Hepatocyte (in vitro differentiated cells): Measurements from ENCODE around the gene TCF12. TPM values are rescaled to one million over a fixed set of nuclear protein-coding genes. Genes with fewer than 3 reads are reported as not detected.

ENCODE experiments used
- DNase-seq: peaks from one replicate; pipeline ENCODE4 v3.0.0-alpha.2; 2016; ENCODE audit warnings: low spot score
- H2AFZ ChIP-seq: fragments of 200-600 bp; sonication (generic); 2 replicates; pipeline ENCODE4 v1.6.0; 2016; ENCODE audit warnings: antibody characterized with exemption, mild to moderate bottlenecking
- H3K27ac ChIP-seq: fragments of 200-600 bp; sonication (generic); 2 replicates; pipeline ENCODE4 v1.5.1; 2016; ENCODE audit warnings: mild to moderate bottlenecking
- H3K27me3 ChIP-seq: fragments of 200-600 bp; sonication (generic); 2 replicates; pipeline ENCODE4 v1.6.1; 2016
- H3K36me3 ChIP-seq: fragments of 200-600 bp; sonication (generic); replicated peaks from 2 replicates; pipeline ENCODE4 v1.5.1; 2016; ENCODE audit warnings: low read depth; ENCODE audit not compliant: insufficient read depth
- H3K4me1 ChIP-seq: fragments of 200-600 bp; sonication (generic); 2 replicates; pipeline ENCODE4 v1.5.1; 2016; ENCODE audit warnings: mild to moderate bottlenecking, moderate library complexity; ENCODE audit not compliant: insufficient read depth
- H3K4me2 ChIP-seq: fragments of 200-600 bp; sonication (generic); 2 replicates; pipeline ENCODE4 v1.6.0; 2016
- H3K4me3 ChIP-seq: fragments of 200-600 bp; sonication (generic); 2 replicates; pipeline ENCODE4 v1.5.1; 2016; ENCODE audit warnings: mild to moderate bottlenecking
- H3K79me2 ChIP-seq: fragments of 200-600 bp; sonication (generic); 2 replicates; pipeline ENCODE4 v1.6.0; 2017; ENCODE audit warnings: mild to moderate bottlenecking
- H3K9me2 ChIP-seq: fragments of 200-600 bp; sonication (generic); replicated peaks from 2 replicates; pipeline ENCODE4 v1.6.0; 2017; ENCODE audit warnings: mild to moderate bottlenecking; ENCODE audit not compliant: insufficient read depth
- H3K9me3 ChIP-seq: fragments of 200-600 bp; sonication (generic); 2 replicates; pipeline ENCODE4 v1.5.1; 2016; ENCODE audit warnings: low read depth, mild to moderate bottlenecking
- H4K20me1 ChIP-seq: fragments of 200-600 bp; sonication (generic); 2 replicates; pipeline ENCODE4 v1.6.0; 2016; ENCODE audit warnings: mild to moderate bottlenecking; ENCODE audit not compliant: insufficient read depth, poor library complexity, severe bottlenecking
- CTCF ChIP-seq: fragments of 200-600 bp; sonication (generic); IDR thresholded peaks from 2 replicates; pipeline ENCODE4 v1.5.1; 2016; ENCODE audit warnings: antibody characterized with exemption, mild to moderate bottlenecking; ENCODE audit not compliant: poor library complexity
- EZH2 ChIP-seq: fragments of 200-600 bp; sonication (generic); IDR thresholded peaks from 2 replicates; pipeline ENCODE4 v1.6.1; 2016; ENCODE audit warnings: antibody characterized with exemption, mild to moderate bottlenecking, borderline replicate concordance
- EZH2phosphoT487 ChIP-seq: fragments of 200-600 bp; sonication (generic); IDR thresholded peaks from one replicate; pipeline ENCODE4 v1.6.1; 2018; ENCODE audit warnings: antibody characterized with exemption, mild to moderate bottlenecking, low read depth, moderate library complexity; ENCODE audit not compliant: unreplicated experiment, severe bottlenecking
- WGBS: methylation state at CpG from one replicate; pipeline ENCODE4 v1.1.6; 2016; ENCODE audit warnings: low lambda C conversion rate; ENCODE audit errors: missing lambda C conversion rate; 5-methylcytosine and 5-hydroxymethylcytosine counted together
- polyA plus RNA-seq: library from polyadenylated mRNA; unstranded; fragments of >200 nt; fragmentation: Nextera tagmentation; extraction: Ambion mirVana; gene quantifications from 2 replicates; pipeline ENCODE4 v1.2.1, GENCODE V29; 2016
- total RNA-seq: library from RNA; depleted of rRNA; stranded (reverse); fragments of >200 nt; gene quantifications from 2 replicates; pipeline ENCODE4 v1.2.3, GENCODE V29; 2014

Gene TCF12
- total and polyA plus RNA-seq, 2 experiments from 2014 or later: 42.0 to 93.2 TPM

GRCh38 chr15:57310876-57311275 is 392.4 kb downstream of the TCF12 start:
- peaks cover 44% of the 10 kb centered on the region for H3K4me1 ChIP-seq

DNA sequence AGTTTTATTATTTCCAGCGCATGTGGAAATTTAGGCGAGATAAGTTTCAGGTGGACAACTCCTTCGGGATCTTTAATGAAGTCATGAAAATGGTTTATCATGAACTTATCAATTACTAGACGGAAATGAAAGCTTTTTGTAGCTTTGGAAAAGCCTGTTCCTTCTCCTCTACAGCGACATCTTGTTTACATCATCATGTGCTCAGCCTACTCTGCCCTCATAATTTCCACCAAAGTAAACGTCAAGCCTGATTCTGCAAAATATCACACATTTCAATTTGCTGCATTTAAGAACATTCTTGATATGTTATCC is 393.5 kb downstream of the TCF12 start:
- Histone ChIP-seq H3K79me2 (no peaks in the 10 kb centered on the region), H3K9me3 (no peaks in the 10 kb centered on the region), H3K4me3 (no peak overlapping the region), H3K4me1 (peaks cover 37% of the 10 kb centered on the region), H2AFZ (no peak overlapping the region), H3K36me3 (no peaks in the 10 kb centered on the region), H3K27me3 (no peaks in the 10 kb centered on the region), H3K27ac (peak overlapping the region; percentile 94), H4K20me1 (no peaks in the 10 kb centered on the region), H3K9me2 (no peaks in the 10 kb centered on the region), H3K4me2 (peak overlapping the region; percentile 2)
- no peak for DNase-seq
- WGBS: 49% methylated on average over 6 of the region's 6 CpGs
- TF ChIP-seq CTCF: no peak
- no peak for TF ChIP-seq EZH2phosphoT487
- no peak for TF ChIP-seq EZH2

More at GRCh38 chr15:57310876-57311275, 392.4 kb downstream of the TCF12 start:
- DNase-seq: no peak
- H3K4me3 ChIP-seq: no peak overlapping the region
- no peaks in the 10 kb centered on the region for H3K27me3 ChIP-seq
- no peaks in the 10 kb centered on the region for H3K9me3 ChIP-seq
- no peak overlapping the region for H3K4me2 ChIP-seq
- peak overlapping the region; percentile 94 for H3K27ac ChIP-seq
- H2AFZ ChIP-seq: no peak overlapping the region
- no peaks in the 10 kb centered on the region for H3K79me2 ChIP-seq
- H3K36me3 ChIP-seq: no peaks in the 10 kb centered on the region
- no peaks in the 10 kb centered on the region for H4K20me1 ChIP-seq
- H3K9me2 ChIP-seq: no peaks in the 10 kb centered on the region
- TF ChIP-seq CTCF (no peak), EZH2 (no peak), EZH2phosphoT487 (no peak)
- 96% methylated on average over 9 of the region's 9 CpGs for WGBS

DNA sequence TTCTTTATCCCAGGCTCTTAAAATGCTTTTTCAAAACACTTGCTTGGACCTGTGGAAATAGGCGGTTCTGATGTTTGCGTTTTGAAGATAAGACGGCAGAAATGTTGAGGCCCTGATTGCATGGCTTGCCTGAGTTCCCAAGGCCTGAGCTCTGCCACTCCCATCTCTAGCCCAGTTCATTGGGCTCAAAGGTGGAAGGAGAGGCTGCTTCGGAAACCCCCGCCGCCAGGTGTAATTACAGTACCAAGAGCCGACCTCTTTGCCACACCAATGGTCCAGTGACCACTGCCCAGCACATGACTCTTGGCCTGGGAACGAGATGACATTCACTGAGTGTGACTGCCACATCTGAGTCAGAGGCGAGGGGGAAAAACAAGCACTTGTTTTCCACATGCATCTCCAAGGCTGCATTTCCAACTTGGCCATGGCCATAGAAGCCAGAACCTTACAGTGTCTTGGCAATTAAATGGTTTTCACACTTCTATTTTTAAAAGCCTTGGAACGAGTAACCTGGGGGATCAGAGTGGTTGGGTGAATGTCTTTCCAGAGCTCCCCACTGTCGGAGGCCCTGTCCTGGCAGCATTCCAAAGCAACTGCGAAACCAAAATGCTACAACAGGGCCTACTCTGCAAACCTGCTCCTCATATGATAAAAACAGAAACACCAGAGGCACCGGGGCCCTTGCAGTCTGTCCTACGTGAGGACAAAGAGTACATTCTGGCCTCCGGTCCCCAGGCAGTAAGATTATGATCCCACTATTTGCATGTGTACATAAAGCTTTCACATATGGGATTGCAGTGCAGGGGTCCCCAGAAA is 394.1 kb downstream of the TCF12 start:
- Histone ChIP-seq H3K9me2 (no peaks in the 10 kb centered on the region), H4K20me1 (no peaks in the 10 kb centered on the region), H3K36me3 (no peaks in the 10 kb centered on the region), H3K4me3 (no peak overlapping the region), H3K4me2 (peak overlapping the region; percentile 26), H3K4me1 (peaks cover 31% of the 10 kb centered on the region), H2AFZ (no peak overlapping the region), H3K27ac (peak overlapping the region; percentile 94), H3K9me3 (no peaks in the 10 kb centered on the region), H3K79me2 (no peaks in the 10 kb centered on the region), H3K27me3 (no peaks in the 10 kb centered on the region)
- peak; percentile 85 for DNase-seq
- TF ChIP-seq EZH2: no peak
- TF ChIP-seq EZH2phosphoT487: no peak
- TF ChIP-seq CTCF: no peak
- 46% methylated on average over 15 of the region's 15 CpGs for WGBS

GRCh38 chr15:57313134-57313483 is 394.7 kb downstream of the TCF12 start:
- Histone ChIP-seq H3K9me3 (no peaks in the 10 kb centered on the region), H3K79me2 (no peaks in the 10 kb centered on the region), H3K4me3 (no peak overlapping the region), H4K20me1 (no peaks in the 10 kb centered on the region), H3K4me1 (peaks cover 27% of the 10 kb centered on the region), H3K36me3 (no peaks in the 10 kb centered on the region), H3K4me2 (peak overlapping the region; percentile 26), H3K9me2 (no peaks in the 10 kb centered on the region), H3K27me3 (no peaks in the 10 kb centered on the region), H2AFZ (no peak overlapping the region), H3K27ac (peak overlapping the region; percentile 94)
- TF ChIP-seq CTCF (no peak), EZH2phosphoT487 (no peak), EZH2 (no peak)
- no peak for DNase-seq
- 78% methylated on average over 5 of the region's 7 CpGs for WGBS
